Measurements from ENCODE around the gene LRRC47. TPM values are rescaled to one million over a fixed set of nuclear protein-coding genes. Genes with fewer than 3 reads are reported as not detected.
A peak's percentile ranks its signal among the peaks of the same experiment; 100 is the strongest.

LRRC47 gene
- polyA plus RNA-seq, 1 of the 3 experiments (the other 2 are of a cell fraction) = 34.6 TPM

GRCh38 chr1:3821908-3822307, 25.6 kb upstream of the LRRC47 start:
- H3K27me3 ChIP-seq (ENCODE audit: insufficient read depth) = no peaks in the 10 kb centered on the region
- TF ChIP-seq GATA2 (CRISPR knock-in tag; IDR thresholded peaks at IDR 0.05) = no peak
- no peak for TF ChIP-seq MXI1 (IDR thresholded peaks at IDR 0.05; ENCODE audit: low read depth, low read length)
- no peak for TF ChIP-seq RFX5 (IDR thresholded peaks at IDR 0.05; ENCODE audit: low read length)
- TF ChIP-seq SIN3A (IDR thresholded peaks at IDR 0.05; ENCODE audit: borderline replicate concordance, low read depth, low read length) = no peak
- no peak for TF ChIP-seq SMC3 (IDR thresholded peaks at IDR 0.05; ENCODE audit: low read depth, low read length)
- TF ChIP-seq MEF2A (IDR thresholded peaks at IDR 0.05; ENCODE audit: borderline replicate concordance, low read depth) = no peak
- no peak for TF ChIP-seq YY1 (IDR thresholded peaks at IDR 0.05; ENCODE audit: low read depth)
- no peak for TF ChIP-seq FOSL2 (IDR thresholded peaks at IDR 0.05; ENCODE audit: borderline replicate concordance, low read depth)
- TF ChIP-seq, protein P1, sequence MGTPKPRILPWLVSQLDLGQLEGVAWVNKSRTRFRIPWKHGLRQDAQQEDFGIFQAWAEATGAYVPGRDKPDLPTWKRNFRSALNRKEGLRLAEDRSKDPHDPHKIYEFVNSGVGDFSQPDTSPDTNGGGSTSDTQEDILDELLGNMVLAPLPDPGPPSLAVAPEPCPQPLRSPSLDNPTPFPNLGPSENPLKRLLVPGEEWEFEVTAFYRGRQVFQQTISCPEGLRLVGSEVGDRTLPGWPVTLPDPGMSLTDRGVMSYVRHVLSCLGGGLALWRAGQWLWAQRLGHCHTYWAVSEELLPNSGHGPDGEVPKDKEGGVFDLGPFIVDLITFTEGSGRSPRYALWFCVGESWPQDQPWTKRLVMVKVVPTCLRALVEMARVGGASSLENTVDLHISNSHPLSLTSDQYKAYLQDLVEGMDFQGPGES (IDR thresholded peaks at IDR 0.05; ENCODE audit: low read depth, low read length) = no peak
- peaks cover 5 to 45% of the 10 kb centered on the region in 2 experiments for H3K36me3 ChIP-seq (replicated peaks in 1 of 2; ENCODE audit: control insufficient read depth in 1 of 2, insufficient read depth in 2 of 2, low read length in 1 of 2)
- CTCF ChIA-PET = interaction anchor here (1.0 to 3.1 kb wide), 6 partner anchors 17 to 97 kb away, joined by 3 to 10 read pairs (median 4); partner anchors contain the start of gene DFFB
- no peaks in the 10 kb centered on the region for H3F3A ChIP-seq (replicated peaks; ENCODE audit: insufficient read depth)
- 92% methylated on average over 15 of the region's 15 CpGs for WGBS (ENCODE audit: low lambda C conversion rate)
- H2AFZ ChIP-seq (ENCODE audit: low read depth) = no peak overlapping the region
- H3K4me3 ChIP-seq (ENCODE audit: low read depth in 2 of 2, low read length in 1 of 2) = no peak overlapping the region
- H3K27ac ChIP-seq (ENCODE audit: low read depth in 2 of 2, low read length in 1 of 2) = peak overlapping the region in 1 of 2 experiments; percentile 99; a peak in 2 of 4 replicates
- no peak overlapping the region for H3K9ac ChIP-seq
- H3K4me1 ChIP-seq (ENCODE audit: control insufficient read depth in 1 of 2, insufficient read depth in 2 of 2, low read depth in 1 of 2, low read length in 1 of 2) = peaks cover 0 to 43% of the 10 kb centered on the region in 2 experiments; a peak in 2 of 4 replicates
- H3K4me2 ChIP-seq = no peak overlapping the region
- H3K79me2 ChIP-seq (ENCODE audit: insufficient read depth) = no peaks in the 10 kb centered on the region
- no peak for DNase-seq
- H3K9me3 ChIP-seq = no peaks in the 10 kb centered on the region
- POLR2A ChIA-PET = interaction anchor here (1.5 kb wide), 2 partner anchors 10 to 46 kb away, joined by 3 to 7 read pairs; no protein-coding TSS in a partner anchor
- no peaks in the 10 kb centered on the region for H3K9me2 ChIP-seq
- no peaks in the 10 kb centered on the region for H4K20me1 ChIP-seq (ENCODE audit: insufficient read depth)

- CTCF ChIA-PET = interaction anchor here (0.7 to 3.1 kb wide), 8 partner anchors 18 to 677 kb away, joined by 3 to 10 read pairs (median 3); partner anchors contain the start of gene DFFB
- Histone ChIP-seq H3K4me2 (no peak overlapping the region), H2AFZ (ENCODE audit: low read depth) (no peak overlapping the region), H3K9me3 (no peaks in the 10 kb centered on the region), H3K4me3 (ENCODE audit: low read depth in 2 of 2, low read length in 1 of 2) (no peak overlapping the region), H3K4me1 (ENCODE audit: control insufficient read depth in 1 of 2, insufficient read depth in 2 of 2, low read depth in 1 of 2, low read length in 1 of 2) (peaks cover 0 to 43% of the 10 kb centered on the region in 2 experiments; a peak in 2 of 4 replicates), H3K27ac (ENCODE audit: low read depth in 2 of 2, low read length in 1 of 2) (peak overlapping the region in 1 of 2 experiments; percentile 99; a peak in 2 of 4 replicates), H4K20me1 (ENCODE audit: insufficient read depth) (no peaks in the 10 kb centered on the region), H3K36me3 (replicated peaks in 1 of 2; ENCODE audit: control insufficient read depth in 1 of 2, insufficient read depth in 2 of 2, low read length in 1 of 2) (peaks cover under 1 to 45% of the 10 kb centered on the region in 2 experiments), H3K9ac (no peak overlapping the region), H3F3A (replicated peaks; ENCODE audit: insufficient read depth) (no peaks in the 10 kb centered on the region), H3K27me3 (ENCODE audit: insufficient read depth) (no peaks in the 10 kb centered on the region), H3K9me2 (no peaks in the 10 kb centered on the region), H3K79me2 (ENCODE audit: insufficient read depth) (no peaks in the 10 kb centered on the region)
- WGBS (ENCODE audit: low lambda C conversion rate) = 78% methylated on average over 10 of the region's 13 CpGs
- peak; percentile 64 for DNase-seq
- POLR2A ChIA-PET = interaction anchor here (0.6 to 1.5 kb wide), 2 partner anchors 46 to 193 kb away, joined by 3 to 7 read pairs; no protein-coding TSS in a partner anchor
- TF ChIP-seq TCF12 (IDR thresholded peaks at IDR 0.05) (no peak), RCOR1 (IDR thresholded peaks at IDR 0.05; ENCODE audit: low read length) (no peak), EZH2phosphoT487 (IDR thresholded peaks at IDR 0.05; ENCODE audit: borderline replicate concordance, low read depth) (no peak), JUND (IDR thresholded peaks at IDR 0.05) (no peak), GABPA (IDR thresholded peaks at IDR 0.05; ENCODE audit: low read depth) (no peak), RFX5 (IDR thresholded peaks at IDR 0.05; ENCODE audit: low read length) (no peak), SMC3 (IDR thresholded peaks at IDR 0.05; ENCODE audit: low read depth, low read length) (no peak), CTCF (IDR thresholded peaks at IDR 0.05) (no peak)
- TF ChIP-seq, protein P1 (IDR thresholded peaks at IDR 0.05; ENCODE audit: low read depth, low read length) = no peak
Measured at GRCh38 chr1:3821447-3821846, 25.1 kb upstream of the LRRC47 start.

All from SK-N-SH (cell line).